ENCODE results near the gene ANXA4. TPM values are rescaled to one million over a fixed set of nuclear protein-coding genes. Genes with fewer than 3 reads are reported as not detected.

ANXA4 gene
- total and polyA plus RNA-seq, 2 of the 13 experiments (the other 11 are each of a cell fraction or from before 2014, with no cell fraction given), result 155 to 168 TPM

GRCh38 chr2:69694894-69695849 lies 46.8 kb upstream of the ANXA4 start (continued):
- TF ChIP-seq SRY (CRISPR knock-in tag; IDR thresholded peaks at IDR 0.05), result no peak
- TF ChIP-seq ZNF788 (CRISPR knock-in tag; IDR thresholded peaks at IDR 0.05; ENCODE audit: borderline replicate concordance), result no peak
- no peak for TF ChIP-seq FOXJ3 (CRISPR knock-in tag; IDR thresholded peaks at IDR 0.05; ENCODE audit: borderline replicate concordance)
- peak; percentile 89 for TF ChIP-seq GFI1 (CRISPR knock-in tag; IDR thresholded peaks at IDR 0.05; ENCODE audit: borderline replicate concordance)
- TF ChIP-seq MAF1 (CRISPR knock-in tag; IDR thresholded peaks at IDR 0.05; ENCODE audit: borderline replicate concordance), result no peak
- no peak for TF ChIP-seq ZNF367 (CRISPR knock-in tag; IDR thresholded peaks at IDR 0.05; ENCODE audit: borderline replicate concordance)
- no peak for TF ChIP-seq ZNF652 (CRISPR knock-in tag; IDR thresholded peaks at IDR 0.05; ENCODE audit: borderline replicate concordance, low read depth)
- TF ChIP-seq CENPT (CRISPR knock-in tag; IDR thresholded peaks at IDR 0.05; ENCODE audit: low read depth), result no peak
- TF ChIP-seq RARA (CRISPR knock-in tag; IDR thresholded peaks at IDR 0.05), result peak; percentile 75
- TF ChIP-seq, protein P1, sequence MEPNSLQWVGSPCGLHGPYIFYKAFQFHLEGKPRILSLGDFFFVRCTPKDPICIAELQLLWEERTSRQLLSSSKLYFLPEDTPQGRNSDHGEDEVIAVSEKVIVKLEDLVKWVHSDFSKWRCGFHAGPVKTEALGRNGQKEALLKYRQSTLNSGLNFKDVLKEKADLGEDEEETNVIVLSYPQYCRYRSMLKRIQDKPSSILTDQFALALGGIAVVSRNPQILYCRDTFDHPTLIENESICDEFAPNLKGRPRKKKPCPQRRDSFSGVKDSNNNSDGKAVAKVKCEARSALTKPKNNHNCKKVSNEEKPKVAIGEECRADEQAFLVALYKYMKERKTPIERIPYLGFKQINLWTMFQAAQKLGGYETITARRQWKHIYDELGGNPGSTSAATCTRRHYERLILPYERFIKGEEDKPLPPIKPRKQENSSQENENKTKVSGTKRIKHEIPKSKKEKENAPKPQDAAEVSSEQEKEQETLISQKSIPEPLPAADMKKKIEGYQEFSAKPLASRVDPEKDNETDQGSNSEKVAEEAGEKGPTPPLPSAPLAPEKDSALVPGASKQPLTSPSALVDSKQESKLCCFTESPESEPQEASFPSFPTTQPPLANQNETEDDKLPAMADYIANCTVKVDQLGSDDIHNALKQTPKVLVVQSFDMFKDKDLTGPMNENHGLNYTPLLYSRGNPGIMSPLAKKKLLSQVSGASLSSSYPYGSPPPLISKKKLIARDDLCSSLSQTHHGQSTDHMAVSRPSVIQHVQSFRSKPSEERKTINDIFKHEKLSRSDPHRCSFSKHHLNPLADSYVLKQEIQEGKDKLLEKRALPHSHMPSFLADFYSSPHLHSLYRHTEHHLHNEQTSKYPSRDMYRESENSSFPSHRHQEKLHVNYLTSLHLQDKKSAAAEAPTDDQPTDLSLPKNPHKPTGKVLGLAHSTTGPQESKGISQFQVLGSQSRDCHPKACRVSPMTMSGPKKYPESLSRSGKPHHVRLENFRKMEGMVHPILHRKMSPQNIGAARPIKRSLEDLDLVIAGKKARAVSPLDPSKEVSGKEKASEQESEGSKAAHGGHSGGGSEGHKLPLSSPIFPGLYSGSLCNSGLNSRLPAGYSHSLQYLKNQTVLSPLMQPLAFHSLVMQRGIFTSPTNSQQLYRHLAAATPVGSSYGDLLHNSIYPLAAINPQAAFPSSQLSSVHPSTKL (CRISPR knock-in tag; IDR thresholded peaks at IDR 0.05), result peak; percentile 36; the same call in 1 of the 2 replicates
- TF ChIP-seq, protein P2, sequence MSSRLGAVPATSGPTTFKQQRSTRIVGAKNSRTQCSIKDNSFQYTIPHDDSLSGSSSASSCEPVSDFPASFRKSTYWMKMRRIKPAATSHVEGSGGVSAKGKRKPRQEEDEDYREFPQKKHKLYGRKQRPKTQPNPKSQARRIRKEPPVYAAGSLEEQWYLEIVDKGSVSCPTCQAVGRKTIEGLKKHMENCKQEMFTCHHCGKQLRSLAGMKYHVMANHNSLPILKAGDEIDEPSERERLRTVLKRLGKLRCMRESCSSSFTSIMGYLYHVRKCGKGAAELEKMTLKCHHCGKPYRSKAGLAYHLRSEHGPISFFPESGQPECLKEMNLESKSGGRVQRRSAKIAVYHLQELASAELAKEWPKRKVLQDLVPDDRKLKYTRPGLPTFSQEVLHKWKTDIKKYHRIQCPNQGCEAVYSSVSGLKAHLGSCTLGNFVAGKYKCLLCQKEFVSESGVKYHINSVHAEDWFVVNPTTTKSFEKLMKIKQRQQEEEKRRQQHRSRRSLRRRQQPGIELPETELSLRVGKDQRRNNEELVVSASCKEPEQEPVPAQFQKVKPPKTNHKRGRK (CRISPR knock-in tag; IDR thresholded peaks at IDR 0.05), result no peak
- peak; percentile 3; the same call in 1 of the 2 replicates for TF ChIP-seq ZNF121 (CRISPR knock-in tag; IDR thresholded peaks at IDR 0.05)
- TF ChIP-seq CCAR2 (optimal IDR thresholded peaks at IDR 0.05; ENCODE audit: low read depth, low read length), result no peak
- TF ChIP-seq CEBPB (IDR thresholded peaks at IDR 0.05; ENCODE audit: borderline replicate concordance, low read depth, low read length), result 0 out of 2 replicates have a peak, but pooled peaks have one; percentile 20
- TF ChIP-seq ZNF33B (CRISPR knock-in tag; IDR thresholded peaks at IDR 0.05), result no peak
- no peak for TF ChIP-seq TARDBP (CRISPR knock-in tag; IDR thresholded peaks at IDR 0.05)
- TF ChIP-seq CREB1 (IDR thresholded peaks at IDR 0.05), result no peak
- 0 out of 2 replicates have a peak, but pooled peaks have one; percentile 42 for TF ChIP-seq CREB1 (CRISPR knock-in tag; IDR thresholded peaks at IDR 0.05)
- TF ChIP-seq IRF2 (CRISPR knock-in tag; IDR thresholded peaks at IDR 0.05), result no peak
- no peak for TF ChIP-seq TCF12 (IDR thresholded peaks at IDR 0.05)
- no peak for TF ChIP-seq TCF12 (CRISPR knock-in tag; IDR thresholded peaks at IDR 0.05)
- TF ChIP-seq ZNF605 (CRISPR knock-in tag; IDR thresholded peaks at IDR 0.05), result 0 out of 2 replicates have a peak, but pooled peaks have one; percentile 30
- no peak for TF ChIP-seq ZFX (CRISPR knock-in tag; IDR thresholded peaks at IDR 0.05; ENCODE audit: low read depth)

Data from HepG2 (cell line).